ENCODE results near the gene CR1. TPM values are rescaled to one million over a fixed set of nuclear protein-coding genes. Genes with fewer than 3 reads are reported as not detected.
"Not testable (repeated sequence)": the region's sequence is repeated elsewhere in the genome, so short reads cannot be mapped to it uniquely, and the experiment has no call there.

The CR1 gene
- total RNA-seq, 1 donor from 2014 or later = 31.2 TPM

- DNase-seq (ENCODE audit: low spot score) = no peak
These were observed 6.8 kb downstream of the CR1 start for GRCh38 chr1:207502726-207503125.

GRCh38 chr1:207503950-207504349 is 8.0 kb downstream of the CR1 start:
- DNase-seq (ENCODE audit: low spot score) = no peak

GRCh38 chr1:207504438-207504837 is 8.5 kb downstream of the CR1 start:
- DNase-seq (ENCODE audit: low spot score) = no peak

GRCh38 chr1:207510444-207510843 is 14.5 kb downstream of the CR1 start:
- DNase-seq (ENCODE audit: low spot score) = no peak

GRCh38 chr1:207514890-207515289 is 18.9 kb downstream of the CR1 start:
- DNase-seq (ENCODE audit: low spot score) = no peak

- DNase-seq (ENCODE audit: low spot score) = no peak
These were observed 20.8 kb downstream of the CR1 start for GRCh38 chr1:207516729-207517128.

GRCh38 chr1:207518608-207519236 is 22.8 kb downstream of the CR1 start:
- no peak for DNase-seq (ENCODE audit: low spot score)

- no peak for DNase-seq (ENCODE audit: low spot score)
These were observed 23.8 kb downstream of the CR1 start for GRCh38 chr1:207519505-207520399.

GRCh38 chr1:207520400-207521345 is 24.7 kb downstream of the CR1 start:
- DNase-seq (ENCODE audit: low spot score) = not testable (repeated sequence)

GRCh38 chr1:207525239-207525638 is 29.3 kb downstream of the CR1 start:
- DNase-seq (ENCODE audit: low spot score) = not testable (repeated sequence)

GRCh38 chr1:207528401-207528800 is 32.4 kb downstream of the CR1 start:
- DNase-seq (ENCODE audit: low spot score) = not testable (repeated sequence)

- not testable (repeated sequence) for DNase-seq (ENCODE audit: low spot score)
These were observed 40.3 kb downstream of the CR1 start for GRCh38 chr1:207536263-207536662.

- DNase-seq (ENCODE audit: low spot score) = not testable (repeated sequence)
These were observed 50.9 kb downstream of the CR1 start for GRCh38 chr1:207546677-207547357.

- DNase-seq (ENCODE audit: low spot score) = not testable (repeated sequence)
These were observed 58.9 kb downstream of the CR1 start for GRCh38 chr1:207554823-207555222.

GRCh38 chr1:207565546-207566468 is 69.8 kb downstream of the CR1 start:
- DNase-seq (ENCODE audit: low spot score) = no peak

GRCh38 chr1:207571926-207572325 is 76.0 kb downstream of the CR1 start:
- DNase-seq (ENCODE audit: low spot score) = not testable (repeated sequence)

GRCh38 chr1:207573074-207573473 is 77.1 kb downstream of the CR1 start:
- DNase-seq (ENCODE audit: low spot score) = not testable (repeated sequence)

- DNase-seq (ENCODE audit: low spot score) = not testable (repeated sequence)
These were observed 79.4 kb downstream of the CR1 start for GRCh38 chr1:207575381-207575780.

GRCh38 chr1:207578796-207579435 is 83.0 kb downstream of the CR1 start:
- no peak for DNase-seq (ENCODE audit: low spot score)

Data from mesenteric fat pad (tissue), 1 donor.